ENCODE results near the gene MAGEA9B.
"Not testable (repeated sequence)": the region's sequence is repeated elsewhere in the genome, so short reads cannot be mapped to it uniquely, and the experiment has no call there.

The MAGEA9B gene

DNA sequence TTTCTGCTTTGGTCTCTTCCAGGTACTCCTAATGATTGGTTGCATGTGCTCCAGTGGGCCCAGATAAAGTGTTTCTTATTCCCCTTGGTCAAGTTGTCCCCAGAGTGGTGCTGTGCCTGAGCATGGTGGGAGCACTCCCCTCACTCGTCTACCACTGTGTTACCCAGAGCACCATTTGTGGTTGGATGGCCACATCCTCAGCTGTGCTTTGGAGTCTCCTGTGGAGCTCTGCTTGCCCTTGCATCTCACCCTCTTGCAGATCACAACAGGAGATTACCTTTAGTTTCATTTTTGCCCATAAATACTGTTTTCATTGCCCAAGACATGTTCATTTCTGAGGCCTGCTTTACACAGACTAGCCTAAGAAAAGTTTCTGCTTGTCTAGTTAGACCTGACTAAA lies 36.8 kb downstream of the MAGEA9B start:
- not testable (repeated sequence) for H3K27ac Mint-ChIP-seq; H3K36me3 Mint-ChIP-seq; H3K9me3 Mint-ChIP-seq (ENCODE audit: low read depth); H3K27me3 Mint-ChIP-seq; H3K4me3 Mint-ChIP-seq; H3K4me1 Mint-ChIP-seq (ENCODE audit: low read depth)

DNA sequence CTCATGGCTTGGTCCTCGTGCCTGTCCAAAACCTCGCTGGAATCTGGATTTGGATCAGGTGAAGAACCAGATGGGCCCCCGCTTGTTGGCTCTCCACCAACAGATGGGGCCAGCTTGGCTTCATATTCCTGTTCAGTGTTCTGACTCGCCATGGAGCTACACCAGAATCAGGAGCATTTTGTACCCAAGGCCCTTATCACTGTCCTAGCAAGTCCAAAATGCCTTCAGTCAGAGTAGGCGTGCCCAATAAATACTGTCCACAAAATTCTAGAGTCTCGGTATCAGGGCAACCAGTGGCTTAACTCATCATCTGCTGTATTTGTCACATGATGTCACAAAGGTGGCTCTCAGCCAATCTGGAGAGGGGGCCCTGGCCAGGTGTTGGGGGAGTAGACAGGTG lies 37.6 kb downstream of the MAGEA9B start, which contains the start of gene HSFX3:
Gene HSFX3, minus strand, starts transcription at position 224 of the 400 bp plus-strand sequence. Its CDS starts 72 bp downstream, at position 152.
- not testable (repeated sequence) for H3K27ac Mint-ChIP-seq; H3K4me3 Mint-ChIP-seq; H3K9me3 Mint-ChIP-seq (ENCODE audit: low read depth)

GRCh38 chrX:149547782-149548181 lies 39.5 kb downstream of the MAGEA9B start:
- H3K36me3 Mint-ChIP-seq; H3K4me3 Mint-ChIP-seq; H3K9me3 Mint-ChIP-seq (ENCODE audit: low read depth); H3K4me1 Mint-ChIP-seq (ENCODE audit: low read depth); H3K27me3 Mint-ChIP-seq; H3K27ac Mint-ChIP-seq: not testable (repeated sequence)

More for the DNA sequence above, 37.6 kb downstream of the MAGEA9B start, which contains the start of gene HSFX3:
- H3K4me1 Mint-ChIP-seq (ENCODE audit: low read depth); H3K36me3 Mint-ChIP-seq; H3K27me3 Mint-ChIP-seq: not testable (repeated sequence)

- not testable (repeated sequence) for H3K4me3 Mint-ChIP-seq
Observed at GRCh38 chrX:149546962-149547361, 40.3 kb downstream of the MAGEA9B start.

GRCh38 chrX:149545545-149546543 lies 41.4 kb downstream of the MAGEA9B start:
- H3K4me3 Mint-ChIP-seq; H3K9me3 Mint-ChIP-seq (ENCODE audit: low read depth); H3K27ac Mint-ChIP-seq; H3K27me3 Mint-ChIP-seq; H3K36me3 Mint-ChIP-seq; H3K4me1 Mint-ChIP-seq (ENCODE audit: low read depth): not testable (repeated sequence)

More at GRCh38 chrX:149546962-149547361, 40.3 kb downstream of the MAGEA9B start:
- not testable (repeated sequence) for H3K27me3 Mint-ChIP-seq; H3K4me1 Mint-ChIP-seq (ENCODE audit: low read depth); H3K9me3 Mint-ChIP-seq (ENCODE audit: low read depth); H3K36me3 Mint-ChIP-seq; H3K27ac Mint-ChIP-seq

DNA sequence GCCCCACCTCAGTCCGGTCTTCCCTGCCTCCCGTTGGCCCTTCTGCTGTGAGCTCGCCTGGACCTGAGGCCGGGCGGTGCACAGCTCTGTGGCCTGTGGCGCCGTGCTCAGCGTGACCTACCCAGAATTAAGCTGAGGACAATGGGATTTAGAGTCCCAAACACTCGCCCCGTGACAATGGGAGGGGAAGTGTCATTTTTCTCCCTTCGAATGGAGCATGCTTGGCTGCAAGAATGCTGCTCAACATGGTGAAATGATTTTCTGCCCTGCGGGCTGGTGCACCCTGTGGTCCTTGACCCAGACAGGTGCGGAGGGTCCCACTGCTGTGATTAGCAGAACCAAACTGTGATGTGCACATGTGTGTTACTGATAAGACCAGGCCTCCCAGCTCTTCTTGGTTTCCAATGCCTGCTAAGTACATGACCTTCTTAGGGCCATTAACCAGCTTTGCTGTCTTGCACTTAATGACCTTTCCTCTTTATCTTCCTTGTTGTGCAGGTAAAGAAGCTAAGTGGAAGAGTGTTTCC lies 45.7 kb downstream of the MAGEA9B start:
- H3K9me3 Mint-ChIP-seq (ENCODE audit: low read depth), result no peaks in the 10 kb centered on the region
- H3K4me1 Mint-ChIP-seq (ENCODE audit: low read depth), result peaks cover 5% of the 10 kb centered on the region
- H3K27ac Mint-ChIP-seq, result peak overlapping the region; percentile 98
- H3K36me3 Mint-ChIP-seq, result no peaks in the 10 kb centered on the region
- H3K27me3 Mint-ChIP-seq, result no peaks in the 10 kb centered on the region
- peak overlapping the region; percentile 93 for H3K4me3 Mint-ChIP-seq

- Mint-ChIP-seq H3K4me1 (ENCODE audit: low read depth) (peaks cover 5% of the 10 kb centered on the region), H3K4me3 (peak within 1 kb of the TSS; percentile 93), H3K36me3 (no peaks in the 10 kb centered on the region), H3K27me3 (no peaks in the 10 kb centered on the region), H3K9me3 (ENCODE audit: low read depth) (no peaks in the 10 kb centered on the region), H3K27ac (peak within 1 kb of the TSS; percentile 98)
Observed at GRCh38 chrX:149540621-149541520, 46.4 kb downstream of the MAGEA9B start, which contains the start of gene EOLA1. TSS of gene EOLA1 (plus strand) at chrX:149541012. CDS start at chrX:149545631, 4,619 bp downstream.

- Mint-ChIP-seq H3K9me3 (ENCODE audit: low read depth) (no peaks in the 10 kb centered on the region), H3K36me3 (no peaks in the 10 kb centered on the region), H3K27me3 (no peaks in the 10 kb centered on the region), H3K4me3 (peak overlapping the region; percentile 93), H3K4me1 (ENCODE audit: low read depth) (peaks cover 5% of the 10 kb centered on the region), H3K27ac (peak overlapping the region; percentile 98)
Observed at GRCh38 chrX:149540131-149540620, 47.1 kb downstream of the MAGEA9B start.

DNA sequence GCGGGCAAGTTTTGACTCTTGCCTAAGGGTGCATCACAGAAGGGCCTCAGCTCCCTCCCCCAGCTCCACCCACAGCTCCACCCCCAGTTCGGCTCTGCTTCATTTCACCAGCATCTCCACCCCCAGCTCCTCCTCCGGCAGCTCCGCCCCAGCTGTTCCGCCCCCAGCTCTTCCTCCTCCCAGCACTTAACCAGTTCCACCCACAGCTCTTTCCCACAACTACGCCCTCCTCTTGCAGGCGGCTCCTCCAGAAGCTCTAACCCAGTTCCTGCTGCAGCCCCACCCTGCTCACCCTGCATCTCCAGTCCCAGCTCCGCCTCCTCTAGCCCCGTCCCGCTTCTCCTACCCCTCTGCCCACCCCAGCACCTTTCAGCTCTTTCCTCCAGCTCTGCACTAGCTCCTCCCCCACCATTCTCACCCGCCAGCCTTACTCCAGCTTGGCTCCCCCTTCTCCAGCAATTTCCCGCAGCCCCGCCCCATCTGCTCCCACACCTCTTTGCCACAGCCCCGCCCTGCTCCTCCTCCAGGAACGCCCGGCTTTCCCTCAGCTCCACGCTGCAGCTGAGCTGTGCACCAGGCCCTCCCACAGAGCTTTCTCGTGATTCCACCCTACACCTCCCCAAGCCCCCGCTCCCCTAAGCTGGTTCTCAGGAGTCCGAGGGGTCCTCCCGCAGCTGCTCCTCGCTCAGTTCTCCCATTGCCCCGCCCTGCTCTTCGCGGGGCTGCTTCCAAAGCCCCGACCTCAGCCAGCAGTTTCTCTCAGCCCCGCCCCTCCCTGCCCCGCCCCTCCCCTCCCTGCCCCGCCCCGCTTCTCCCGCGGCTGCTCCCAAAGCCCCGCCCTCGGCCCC lies 47.8 kb downstream of the MAGEA9B start:
- Mint-ChIP-seq H3K27me3 (no peaks in the 10 kb centered on the region), H3K27ac (peak overlapping the region; percentile 76), H3K4me1 (ENCODE audit: low read depth) (peaks cover 5% of the 10 kb centered on the region), H3K36me3 (no peaks in the 10 kb centered on the region), H3K9me3 (ENCODE audit: low read depth) (no peaks in the 10 kb centered on the region), H3K4me3 (peak overlapping the region; percentile 84)

- not testable (repeated sequence) for H3K27me3 Mint-ChIP-seq; H3K4me3 Mint-ChIP-seq; H3K4me1 Mint-ChIP-seq (ENCODE audit: low read depth); H3K9me3 Mint-ChIP-seq (ENCODE audit: low read depth); H3K36me3 Mint-ChIP-seq; H3K27ac Mint-ChIP-seq
Observed at GRCh38 chrX:149537474-149537873, 49.8 kb downstream of the MAGEA9B start.

DNA sequence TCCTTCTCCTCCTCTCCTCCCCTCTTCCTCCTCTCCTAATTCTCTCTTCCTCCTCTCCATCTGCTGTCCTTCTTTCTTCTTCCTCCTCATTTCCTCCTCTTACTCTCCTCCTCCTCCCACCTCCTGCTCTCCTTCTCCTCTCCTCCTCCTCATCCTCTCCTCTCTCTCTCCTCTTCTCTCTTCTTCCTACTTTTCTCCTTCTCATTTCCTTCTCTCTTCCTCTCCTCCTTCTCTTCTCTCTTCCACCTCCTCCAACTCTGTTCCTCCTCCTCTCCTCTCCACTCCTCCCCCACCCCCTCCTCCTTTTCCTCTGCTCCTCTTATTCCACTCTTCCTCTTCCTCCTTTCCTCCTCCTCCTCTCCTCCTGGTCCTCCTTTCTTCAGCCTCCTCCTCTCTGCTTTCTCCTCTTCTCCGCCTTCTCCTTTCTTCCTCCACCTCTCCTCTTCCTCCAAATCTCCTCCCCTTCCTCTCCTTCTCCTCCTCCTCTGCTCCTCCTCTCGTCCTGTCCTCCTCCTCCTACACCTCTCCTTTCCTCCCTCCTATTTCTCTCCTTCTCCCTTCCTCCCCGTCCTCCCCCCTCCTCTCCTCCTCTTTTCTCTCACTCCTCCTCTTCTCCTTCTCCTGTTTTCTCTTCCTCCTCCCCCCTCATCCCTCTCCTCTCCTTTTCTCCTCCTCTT lies 52.2 kb downstream of the MAGEA9B start:
- H3K4me1 Mint-ChIP-seq (ENCODE audit: low read depth), result peaks cover 14% of the 10 kb centered on the region
- not testable (repeated sequence) for H3K4me3 Mint-ChIP-seq; H3K27ac Mint-ChIP-seq; H3K27me3 Mint-ChIP-seq; H3K36me3 Mint-ChIP-seq; H3K9me3 Mint-ChIP-seq (ENCODE audit: low read depth)

- H3K27me3 Mint-ChIP-seq; H3K9me3 Mint-ChIP-seq (ENCODE audit: low read depth); H3K36me3 Mint-ChIP-seq; H3K4me3 Mint-ChIP-seq; H3K27ac Mint-ChIP-seq: not testable (repeated sequence)
- H3K4me1 Mint-ChIP-seq (ENCODE audit: low read depth), result peaks cover 10% of the 10 kb centered on the region
Observed at GRCh38 chrX:149533999-149534398, 53.3 kb downstream of the MAGEA9B start.

DNA sequence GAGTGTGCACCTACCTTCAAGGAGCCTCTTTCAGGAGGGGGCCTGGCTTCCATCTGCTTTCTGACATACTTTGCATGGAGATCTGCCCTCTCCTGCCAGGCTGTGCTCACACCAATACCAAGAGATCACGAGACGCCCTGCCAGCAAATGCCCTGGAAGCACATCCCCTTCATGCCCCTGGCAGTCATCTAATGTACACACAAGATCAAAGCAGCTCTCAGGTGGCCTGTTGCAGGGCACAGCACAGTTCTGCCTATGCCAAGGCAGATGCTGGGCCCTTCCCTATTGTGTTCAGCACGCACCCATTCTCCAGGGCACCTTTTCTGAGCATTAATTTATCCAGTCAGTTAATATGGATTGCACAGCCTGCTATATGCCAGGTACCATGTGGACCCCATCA lies 54.4 kb downstream of the MAGEA9B start:
- not testable (repeated sequence) for H3K4me3 Mint-ChIP-seq; H3K9me3 Mint-ChIP-seq (ENCODE audit: low read depth); H3K27me3 Mint-ChIP-seq; H3K36me3 Mint-ChIP-seq; H3K27ac Mint-ChIP-seq
- peaks cover 12% of the 10 kb centered on the region for H3K4me1 Mint-ChIP-seq (ENCODE audit: low read depth)
